ENCODE measurements around the gene INTS15.
"Not testable (repeated sequence)": the region's sequence is repeated elsewhere in the genome, so short reads cannot be mapped to it uniquely, and the experiment has no call there.

INTS15 gene

GRCh38 chr7:6577369-6578113 is 12.3 kb upstream of the INTS15 start, which contains the start of gene ZDHHC4:
TSS of gene ZDHHC4 (plus strand) at chr7:6577454. CDS start at chr7:6580562, 3,108 bp downstream.
- DNase-seq = peak; percentile 74

- DNase-seq = no peak
Observed at GRCh38 chr7:6578114-6579084, 11.4 kb upstream of the INTS15 start.

DNA sequence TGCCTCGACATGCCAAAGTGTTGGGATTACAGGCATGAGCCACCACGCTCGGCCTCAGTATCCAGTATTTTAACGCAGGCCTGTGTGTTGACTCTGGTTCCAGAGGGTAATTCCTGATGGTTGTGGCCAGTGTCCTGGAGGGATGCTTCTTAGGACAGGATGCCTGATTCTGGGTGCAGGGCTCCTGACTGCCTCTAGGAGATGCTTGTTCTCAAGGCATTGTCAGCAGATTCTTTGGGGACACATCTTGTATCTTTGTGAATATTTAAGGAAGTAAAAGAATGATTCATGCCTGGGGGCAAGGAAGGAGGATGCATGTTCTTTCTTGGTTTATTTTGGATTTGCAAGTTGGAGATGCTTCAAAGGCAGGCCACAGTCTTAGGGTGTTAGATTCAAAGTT is 10.4 kb upstream of the INTS15 start:
- DNase-seq = no peak

DNA sequence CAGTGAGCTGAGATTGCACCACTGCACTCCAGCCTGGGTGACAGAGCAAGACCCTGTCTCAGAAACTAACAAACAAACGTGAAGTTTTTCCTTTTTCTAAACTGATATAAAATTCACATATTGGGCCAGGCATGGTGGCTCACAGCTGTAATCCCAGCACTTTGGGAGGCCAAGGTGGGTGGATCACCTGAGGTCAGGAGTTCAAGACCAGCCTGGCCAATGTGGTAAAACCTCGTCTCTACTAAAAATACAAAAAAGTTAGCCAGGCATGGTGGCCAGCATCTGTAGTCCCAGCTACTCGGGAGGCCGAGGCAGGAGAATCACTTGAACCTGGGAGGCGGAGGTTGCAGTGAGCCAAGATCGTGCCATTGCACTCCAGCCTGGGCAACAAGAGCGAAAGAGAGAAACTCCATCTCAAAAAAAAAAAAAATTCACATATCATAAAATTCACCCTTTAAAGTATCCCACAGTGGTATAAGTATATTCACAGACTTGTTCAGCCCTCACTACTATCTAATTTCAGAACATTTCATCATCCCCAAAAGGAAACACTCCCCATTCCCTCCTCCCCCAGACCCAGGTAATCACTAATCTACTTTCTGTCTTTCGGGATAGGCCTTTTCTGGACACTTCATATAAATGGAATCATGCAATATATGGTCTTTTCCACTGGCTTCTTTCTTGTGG is 3.9 kb upstream of the INTS15 start:
- not testable (repeated sequence) for DNase-seq

- DNase-seq = no peak
Observed at GRCh38 chr7:6588566-6588965, 1.3 kb upstream of the INTS15 start.

GRCh38 chr7:6589151-6589828 is 531 bp upstream of the INTS15 start:
- DNase-seq = no peak

- DNase-seq = no peak
Observed at GRCh38 chr7:6590645-6591110, 857 bp downstream of the INTS15 start.

DNA sequence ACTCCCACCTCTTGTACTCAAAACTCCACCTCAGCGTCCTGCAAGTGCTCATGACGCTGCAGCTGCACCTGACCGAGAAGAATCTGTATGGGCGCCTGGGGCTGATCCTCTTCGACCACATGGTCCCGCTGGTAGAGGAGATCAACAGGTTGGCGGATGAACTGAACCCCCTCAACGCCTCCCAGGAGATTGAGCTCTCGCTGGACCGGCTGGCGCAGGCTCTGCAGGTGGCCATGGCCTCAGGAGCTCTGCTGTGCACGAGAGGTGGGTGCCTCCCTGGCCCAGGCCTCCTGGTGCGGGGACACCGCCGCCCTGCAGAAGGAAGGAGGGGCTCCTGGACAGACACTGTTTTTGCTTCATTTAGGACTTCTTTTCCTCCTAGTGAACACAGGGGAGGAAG is 10.3 kb downstream of the INTS15 start:
- no peak for DNase-seq

- no peak for DNase-seq
Observed at GRCh38 chr7:6604458-6604857, 14.6 kb downstream of the INTS15 start.

DNA sequence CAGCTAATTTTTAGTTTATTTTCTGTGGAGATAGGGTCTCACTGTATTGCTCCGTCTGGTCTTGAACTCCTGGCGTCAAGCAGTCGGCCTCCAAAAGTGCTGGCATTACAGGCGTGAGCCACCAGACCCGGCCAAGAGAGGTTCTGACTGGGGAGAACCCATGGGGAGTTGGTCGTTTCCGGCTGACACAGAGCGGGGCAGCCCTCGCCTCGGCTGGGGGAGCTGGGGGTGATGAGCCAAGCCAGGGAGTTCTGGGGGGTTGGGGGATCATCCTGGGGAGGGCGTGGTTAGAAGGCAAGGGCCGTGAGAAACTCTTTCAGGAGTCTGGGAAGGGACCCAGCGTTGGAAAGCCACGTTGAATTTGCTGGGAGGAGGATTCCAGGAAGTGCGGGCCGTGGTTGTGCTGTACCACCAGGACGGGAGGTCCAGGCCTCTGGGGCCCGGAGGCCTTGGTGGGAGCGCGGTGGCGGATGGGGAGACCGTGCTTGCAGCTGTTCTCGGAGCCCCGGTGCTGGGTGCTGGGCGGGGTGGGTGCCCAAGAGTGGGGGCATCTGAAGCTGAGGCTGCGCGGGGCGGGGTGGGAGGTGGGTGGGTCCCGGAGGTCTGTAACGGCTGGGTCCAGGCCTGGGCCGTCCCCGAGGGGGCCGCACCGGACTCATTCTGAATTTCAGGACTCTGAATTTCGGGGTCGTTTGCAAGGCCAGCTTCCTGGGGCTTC is 17.2 kb downstream of the INTS15 start:
- no peak for DNase-seq

DNA sequence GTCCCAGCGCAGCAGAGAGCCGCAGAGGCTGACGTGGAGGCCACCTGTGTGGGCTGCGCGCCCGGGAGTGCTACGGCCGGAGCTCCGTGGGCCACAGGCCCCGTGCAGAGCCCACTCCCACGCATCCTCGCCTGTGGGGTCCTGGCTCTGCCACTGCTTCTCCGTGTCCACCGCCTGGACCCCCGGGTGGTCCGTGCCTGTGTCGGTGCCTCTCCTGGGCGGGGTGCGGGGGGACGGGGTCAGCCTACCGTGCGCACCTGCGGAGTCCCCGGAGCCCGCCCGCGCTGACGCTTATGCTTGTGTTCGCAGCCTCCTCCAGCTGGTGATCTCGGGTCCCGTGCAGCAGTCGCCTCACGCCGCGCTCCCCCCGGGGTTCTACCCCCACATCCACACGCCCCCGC is 17.8 kb downstream of the INTS15 start:
- no peak for DNase-seq

- DNase-seq = no peak
Observed at GRCh38 chr7:6608081-6608480, 18.3 kb downstream of the INTS15 start.

DNA sequence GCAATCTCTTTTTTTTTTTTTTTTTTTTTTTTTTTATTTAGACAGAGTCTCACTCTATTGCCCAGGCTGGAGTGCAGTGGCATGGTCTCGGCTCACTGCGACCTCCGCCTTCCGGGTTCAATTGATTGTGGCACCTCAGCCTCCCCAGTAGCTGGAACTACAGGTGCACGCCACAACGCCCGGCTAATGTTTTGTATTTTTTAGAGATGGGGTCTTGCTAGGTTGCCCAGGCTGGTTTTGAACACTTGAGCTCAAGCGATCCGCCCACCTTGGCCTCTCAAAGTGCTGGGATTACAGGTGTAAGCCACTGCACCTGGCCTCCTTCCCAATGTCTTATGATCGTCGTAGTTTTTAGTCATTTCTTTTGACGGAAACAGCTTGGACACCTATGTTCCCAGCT is 19.0 kb downstream of the INTS15 start:
- DNase-seq = no peak

- no peak for DNase-seq
Observed at GRCh38 chr7:6612819-6613218, 23.0 kb downstream of the INTS15 start.

DNA sequence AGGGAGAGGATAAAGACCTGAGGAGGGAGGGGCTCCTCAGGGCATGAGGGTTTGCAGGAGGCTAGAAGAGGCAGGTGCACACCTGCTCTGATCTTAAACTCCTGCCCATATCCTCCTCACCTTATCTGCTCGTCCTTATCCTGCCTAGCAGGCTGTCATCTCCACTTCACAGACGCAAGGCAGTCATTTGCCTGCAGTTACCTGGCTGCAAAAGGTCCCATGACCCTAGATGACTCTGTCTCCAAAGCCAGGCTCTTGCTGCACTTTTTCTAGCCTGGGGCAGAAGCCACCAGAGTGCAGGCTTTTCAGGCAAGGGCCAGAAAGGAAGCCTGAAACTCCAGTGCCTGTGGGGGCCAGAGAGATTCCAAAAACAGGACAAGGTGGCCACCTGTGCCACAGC is 23.9 kb downstream of the INTS15 start:
- no peak for DNase-seq

GRCh38 chr7:6614953-6615722 is 25.3 kb downstream of the INTS15 start, which contains the start of gene ZNF853:
TSS of gene ZNF853 (plus strand) at chr7:6615610. CDS start at chr7:6616175, 565 bp downstream.
- DNase-seq = no peak

- no peak for DNase-seq
Observed at GRCh38 chr7:6615723-6616555, 26.1 kb downstream of the INTS15 start.

- no peak for DNase-seq
Observed at GRCh38 chr7:6616854-6617643, 27.2 kb downstream of the INTS15 start.

- no peak for DNase-seq
Observed at GRCh38 chr7:6618621-6619020, 28.8 kb downstream of the INTS15 start.

Measured in activated effector memory CD4-positive, alpha-beta T cell treated with Interleukin-2 at 50 U/mL for 16 hours (primary cell).